ENCODE measurements around the gene C10orf120. TPM values are rescaled to one million over a fixed set of nuclear protein-coding genes. Genes with fewer than 3 reads are reported as not detected.

The C10orf120 gene
- total and polyA plus RNA-seq, 2 donors (not counting 3 experiments of a cell fraction or from before 2014, with no cell fraction given): not detected

DNA sequence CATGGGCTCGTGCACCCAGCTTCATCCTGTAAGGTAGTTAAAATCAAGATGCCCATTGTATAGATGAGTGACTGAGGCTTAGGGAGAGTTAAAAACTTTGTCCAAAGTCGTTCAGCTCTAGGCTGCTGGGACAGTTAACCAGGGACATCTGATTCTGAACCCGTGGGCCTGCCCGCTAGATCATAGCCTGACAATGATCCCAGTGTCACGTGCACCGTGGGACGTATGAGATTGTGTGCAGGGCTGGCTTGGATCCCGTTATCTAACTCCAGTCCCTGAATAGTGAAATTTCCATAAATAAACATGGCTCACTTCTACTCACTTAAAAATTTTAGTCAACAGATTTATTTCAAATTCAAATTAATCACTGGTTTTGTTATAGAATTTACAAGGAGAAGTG lies 24.9 kb downstream of the C10orf120 start:
- Histone ChIP-seq H3K4me2 (ENCODE audit: insufficient read depth, low read length) (no peak overlapping the region), H3K4me3 (replicated peaks in 1 of 3; ENCODE audit: insufficient read depth in 1 of 3, low read depth in 1 of 3, low read length in 3 of 3) (no peak overlapping the region), H3K9ac (replicated peaks; ENCODE audit: extremely low read depth, insufficient read depth, low read length) (no peak overlapping the region), H3K27ac (ENCODE audit: insufficient read depth, low read depth, low read length) (no peak overlapping the region), H4K20me1 (replicated peaks; ENCODE audit: control insufficient read depth, extremely low read depth, insufficient read depth, low read length) (no peaks in the 10 kb centered on the region), H3K4me1 (ENCODE audit: control insufficient read depth, extremely low read depth, insufficient read depth, low read length) (no peaks in the 10 kb centered on the region), H2AFZ (ENCODE audit: low read depth, low read length) (no peak overlapping the region), H3K9me3 (replicated peaks; ENCODE audit: control insufficient read depth, insufficient read depth, low read length) (no peaks in the 10 kb centered on the region), H3K9me1 (replicated peaks; ENCODE audit: control insufficient read depth, extremely low read depth, insufficient read depth, low read length) (no peaks in the 10 kb centered on the region), H3K79me2 (ENCODE audit: control insufficient read depth, insufficient read depth, low read length) (no peaks in the 10 kb centered on the region), H3K36me3 (ENCODE audit: control insufficient read depth in 2 of 2, extremely low read depth in 1 of 2, insufficient read depth in 2 of 2, low read length in 2 of 2) (no peaks in the 10 kb centered on the region), H3K27me3 (ENCODE audit: control insufficient read depth in 2 of 2, insufficient read depth in 2 of 2, low read length in 2 of 2) (no peaks in the 10 kb centered on the region)
- FAIRE-seq (no peak), DNase-seq (ENCODE audit: low read depth, low spot score) (no peak)
- no TSS peak for BruUV-seq (replicated peaks)
- intact Hi-C loops (cut with micrococcal nuclease) (no loop called here), dilution Hi-C loops (cut with MboI; ENCODE audit: extremely low pct_ligation_motif_present, low sequenced_read_pairs) (no loop called here)
- TF ChIP-seq POLR2AphosphoS5 (IDR thresholded peaks at IDR 0.05; ENCODE audit: insufficient read depth, low read depth, low read length) (no peak), JUN (IDR thresholded peaks at IDR 0.05; ENCODE audit: borderline replicate concordance, insufficient read depth, insufficient read length, low read depth) (no peak), MAX (IDR thresholded peaks at IDR 0.05; ENCODE audit: insufficient read depth, insufficient read length) (no peak), MYC (IDR thresholded peaks at IDR 0.05; ENCODE audit: low read depth, low read length) (no peak), EZH2 (IDR thresholded peaks at IDR 0.05; ENCODE audit: borderline replicate concordance, low read depth, low read length, severe bottlenecking) (no peak), GATA2 (IDR thresholded peaks at IDR 0.05; ENCODE audit: insufficient read depth, insufficient read length, low read depth, low read length) (no peak)
- TF ChIP-seq, protein P1, sequence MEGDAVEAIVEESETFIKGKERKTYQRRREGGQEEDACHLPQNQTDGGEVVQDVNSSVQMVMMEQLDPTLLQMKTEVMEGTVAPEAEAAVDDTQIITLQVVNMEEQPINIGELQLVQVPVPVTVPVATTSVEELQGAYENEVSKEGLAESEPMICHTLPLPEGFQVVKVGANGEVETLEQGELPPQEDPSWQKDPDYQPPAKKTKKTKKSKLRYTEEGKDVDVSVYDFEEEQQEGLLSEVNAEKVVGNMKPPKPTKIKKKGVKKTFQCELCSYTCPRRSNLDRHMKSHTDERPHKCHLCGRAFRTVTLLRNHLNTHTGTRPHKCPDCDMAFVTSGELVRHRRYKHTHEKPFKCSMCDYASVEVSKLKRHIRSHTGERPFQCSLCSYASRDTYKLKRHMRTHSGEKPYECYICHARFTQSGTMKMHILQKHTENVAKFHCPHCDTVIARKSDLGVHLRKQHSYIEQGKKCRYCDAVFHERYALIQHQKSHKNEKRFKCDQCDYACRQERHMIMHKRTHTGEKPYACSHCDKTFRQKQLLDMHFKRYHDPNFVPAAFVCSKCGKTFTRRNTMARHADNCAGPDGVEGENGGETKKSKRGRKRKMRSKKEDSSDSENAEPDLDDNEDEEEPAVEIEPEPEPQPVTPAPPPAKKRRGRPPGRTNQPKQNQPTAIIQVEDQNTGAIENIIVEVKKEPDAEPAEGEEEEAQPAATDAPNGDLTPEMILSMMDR (IDR thresholded peaks at IDR 0.05; ENCODE audit: extremely low read depth in 1 of 2, insufficient read depth in 1 of 2, low read depth in 1 of 2, low read length in 2 of 2): no peak
- CTCF ChIA-PET: interaction anchor here (1.2 to 1.3 kb wide), 2 partner anchors 26 kb away, joined by 3 to 4 read pairs; no protein-coding TSS in a partner anchor
- POLR2A ChIA-PET: no interaction called here
